Measurements from ENCODE around the gene NR3C1.
"Not testable (repeated sequence)": the region's sequence is repeated elsewhere in the genome, so short reads cannot be mapped to it uniquely, and the experiment has no call there.

NR3C1 gene

DNA sequence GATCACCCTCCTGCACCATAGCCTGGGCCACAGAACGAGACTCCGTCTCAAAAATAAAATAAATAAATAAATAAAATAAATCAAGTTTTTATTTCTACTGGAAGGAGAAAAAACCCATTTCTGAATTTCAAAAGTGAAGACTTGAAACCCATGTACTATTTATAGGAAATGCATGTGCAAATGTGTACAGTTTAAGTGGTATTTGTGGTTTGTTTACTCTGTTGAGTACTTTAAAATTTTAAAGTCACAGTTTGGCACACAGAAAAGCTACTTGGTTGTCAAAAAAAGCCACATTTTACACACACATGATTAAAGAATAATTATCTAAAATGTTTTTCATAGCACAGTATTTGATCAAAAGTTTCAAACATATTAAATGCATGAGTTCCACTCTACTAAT is 43.6 kb downstream of the NR3C1 start:
- peak in 1 of 2 donors; percentile 21 for DNase-seq

GRCh38 chr5:143356855-143357583 is 46.5 kb downstream of the NR3C1 start:
- no peak for DNase-seq

GRCh38 chr5:143355710-143356109 is 47.8 kb downstream of the NR3C1 start:
- DNase-seq: peak; percentile 69 to 77

GRCh38 chr5:143354025-143354424 is 49.5 kb downstream of the NR3C1 start:
- DNase-seq: peak in 1 of 2 donors; percentile 30

GRCh38 chr5:143352691-143353090 is 50.8 kb downstream of the NR3C1 start:
- DNase-seq: peak; percentile 14 to 59

DNA sequence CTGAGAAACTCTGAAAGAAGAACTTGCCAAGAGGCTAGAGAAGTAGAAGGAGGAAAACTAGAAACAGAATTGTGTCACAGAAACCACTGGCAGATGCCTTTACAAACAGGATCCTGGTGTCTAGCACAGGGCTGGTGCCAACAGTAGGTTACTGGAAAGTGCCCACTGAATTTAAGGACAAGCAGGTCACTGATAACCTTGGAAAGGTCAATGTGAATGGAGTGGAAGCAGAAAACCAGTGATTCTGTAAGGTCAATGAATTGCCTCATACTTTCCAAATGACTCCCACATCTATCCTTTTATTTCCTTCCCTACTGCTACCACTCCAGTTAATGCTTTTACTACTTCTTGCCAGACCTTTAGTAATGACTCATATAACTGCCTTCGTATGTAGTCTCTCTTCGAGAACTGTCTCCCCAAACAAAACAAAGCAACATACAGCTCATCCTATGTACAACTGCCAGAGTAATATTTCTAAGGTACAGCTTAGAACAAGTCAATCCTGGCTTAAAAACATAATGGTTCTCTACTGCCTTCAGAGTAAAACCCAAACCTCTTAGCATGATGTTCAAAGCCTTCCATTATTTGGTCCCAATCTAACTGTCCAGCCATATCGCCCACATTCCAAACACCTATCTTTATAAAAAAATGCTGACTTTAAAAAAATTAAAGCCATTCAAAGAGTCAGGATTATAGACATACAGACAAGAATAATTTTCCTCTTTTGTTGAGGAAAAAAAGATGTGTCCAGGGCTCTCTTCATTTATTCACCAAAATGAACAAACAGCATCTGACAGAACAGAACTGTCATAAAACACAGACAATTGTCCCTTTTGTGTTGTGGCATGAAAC is 52.5 kb downstream of the NR3C1 start:
- DNase-seq: no peak

DNA sequence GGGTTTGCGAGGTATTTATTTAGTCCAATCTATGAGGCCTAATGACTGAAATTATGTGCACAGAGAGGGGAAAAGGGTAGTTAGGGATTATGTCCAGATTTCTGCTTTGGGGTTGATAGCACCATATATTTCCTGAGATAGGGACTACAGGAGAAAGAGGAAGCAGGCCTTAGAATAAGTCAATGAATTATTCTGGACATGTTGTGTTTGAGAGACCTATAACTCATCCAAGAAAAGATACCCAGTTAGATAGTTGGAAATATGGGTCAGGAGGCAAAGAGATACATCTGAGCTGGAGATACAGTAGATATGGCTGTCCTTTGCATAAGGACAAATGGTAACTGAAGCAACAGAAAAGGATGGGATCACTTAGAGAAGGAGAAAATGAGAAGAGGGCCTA is 53.1 kb downstream of the NR3C1 start:
- no peak for DNase-seq

DNA sequence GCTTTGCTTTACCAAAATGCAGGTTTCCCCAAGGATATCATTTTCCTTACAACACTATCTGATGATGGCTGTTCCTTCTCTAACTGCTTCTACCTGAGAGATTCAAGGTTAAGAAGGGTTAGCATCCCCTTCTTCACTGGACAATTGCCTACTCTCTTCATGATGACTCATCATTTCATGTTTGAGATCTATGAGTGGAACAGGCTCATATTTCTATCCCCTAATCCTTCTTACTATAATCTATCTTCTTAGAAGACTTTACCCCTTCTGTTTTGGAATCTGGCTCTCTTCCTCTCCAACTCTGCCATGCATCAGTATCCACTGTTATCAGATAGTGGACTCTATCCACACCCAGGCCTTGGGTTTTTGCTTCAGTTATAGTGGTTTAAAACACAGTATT is 54.3 kb downstream of the NR3C1 start:
- no peak for DNase-seq

DNA sequence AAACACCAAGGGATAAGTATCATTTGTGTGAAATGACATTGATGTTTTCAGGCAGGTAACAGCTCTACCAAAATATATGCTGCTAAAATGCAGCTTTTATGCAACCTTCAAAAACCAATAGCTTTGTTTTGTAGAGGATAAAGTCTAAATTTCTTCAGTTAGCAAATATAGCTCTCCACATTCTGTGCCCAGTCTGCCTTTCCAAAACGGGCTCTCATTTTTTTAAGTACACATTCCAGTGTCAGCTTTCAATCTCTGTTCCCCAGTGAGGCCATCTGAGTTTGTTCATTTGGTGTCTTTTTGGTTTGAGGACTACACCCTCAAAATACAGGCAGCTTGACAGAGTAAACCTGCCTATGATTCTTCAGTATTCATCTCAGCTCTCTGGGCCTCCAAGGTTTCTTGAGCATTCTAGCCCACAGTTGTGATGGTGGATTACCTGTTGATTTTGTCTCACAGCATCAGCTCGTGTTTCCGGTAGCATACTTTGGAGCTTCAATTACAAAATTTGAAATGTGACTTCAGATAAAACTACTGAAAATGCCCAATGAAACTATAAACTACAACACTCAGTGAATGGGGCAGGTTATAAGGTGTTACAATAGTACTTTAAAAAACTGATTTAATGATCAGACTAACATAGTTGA is 55.7 kb downstream of the NR3C1 start:
- no peak for DNase-seq

DNA sequence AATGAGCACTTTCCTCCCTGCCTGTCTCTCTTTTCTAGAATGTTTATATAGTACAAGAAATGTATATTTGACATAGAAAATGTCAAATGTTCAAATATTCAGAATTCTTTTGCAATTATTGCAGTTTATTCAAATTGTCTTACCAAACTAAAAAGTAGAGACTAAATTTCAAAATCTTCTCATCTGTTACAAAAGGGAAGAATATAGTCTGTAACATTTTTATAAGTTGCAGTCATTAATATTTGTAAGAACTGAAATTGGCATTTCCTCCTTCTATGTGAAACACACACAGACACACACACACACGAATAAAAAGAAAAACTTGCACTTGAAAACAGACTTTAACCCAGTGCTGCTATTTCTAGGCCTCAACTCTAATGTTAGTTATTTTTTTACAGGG is 56.4 kb downstream of the NR3C1 start:
- DNase-seq: no peak

DNA sequence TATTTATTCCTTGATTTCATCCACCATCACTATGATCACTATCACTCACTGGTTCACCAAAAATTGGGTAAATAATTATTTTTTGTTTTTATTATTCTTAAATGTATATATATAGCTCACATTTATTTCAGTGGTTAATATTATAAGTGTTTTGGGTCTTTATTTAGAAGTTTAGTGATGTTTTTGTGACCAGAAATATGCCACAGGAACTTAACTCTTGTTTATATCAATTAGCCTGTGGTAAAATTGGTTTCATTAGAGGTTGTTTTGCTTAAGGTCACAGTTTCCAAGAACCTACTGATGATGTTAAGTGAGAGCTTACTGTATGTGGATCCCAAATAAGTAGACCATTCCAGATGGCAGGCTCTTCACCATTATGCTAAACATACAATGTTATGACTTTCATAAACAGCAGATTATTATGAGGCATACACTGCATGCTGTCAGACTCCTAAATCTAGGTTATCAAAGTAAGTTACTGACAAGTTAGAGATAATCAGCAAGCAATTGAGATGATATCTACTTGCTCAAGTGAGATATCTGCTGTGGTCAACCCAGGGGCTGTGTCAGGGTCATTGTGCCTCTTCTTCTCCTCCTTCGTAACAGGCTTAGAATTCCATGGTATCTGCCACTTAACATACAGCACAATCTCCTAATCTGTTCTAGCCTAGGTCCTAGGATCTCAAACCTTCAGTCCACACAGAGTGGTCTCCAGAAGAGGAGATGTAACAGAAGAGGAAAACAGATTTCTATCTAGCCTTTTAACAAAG is 57.6 kb downstream of the NR3C1 start:
- no peak for DNase-seq

DNA sequence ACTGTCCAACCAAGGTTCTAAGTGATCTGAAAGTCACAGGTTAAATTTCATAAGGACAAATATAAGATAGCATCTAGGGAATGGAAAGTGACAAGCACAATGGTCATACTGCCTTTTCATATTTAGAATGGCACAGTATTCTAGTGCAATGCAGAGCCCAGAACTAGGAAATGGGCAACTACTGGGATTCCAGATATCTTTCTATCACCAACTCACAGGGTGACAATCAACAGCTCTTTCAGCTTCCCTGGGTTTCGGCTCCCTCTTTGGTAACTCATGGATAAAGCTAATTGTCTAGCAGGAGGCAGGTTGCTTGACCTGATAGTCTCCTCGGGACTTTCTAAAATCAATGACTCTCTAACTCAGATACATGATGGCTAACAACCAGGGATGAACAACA is 60.4 kb downstream of the NR3C1 start:
- DNase-seq: no peak

DNA sequence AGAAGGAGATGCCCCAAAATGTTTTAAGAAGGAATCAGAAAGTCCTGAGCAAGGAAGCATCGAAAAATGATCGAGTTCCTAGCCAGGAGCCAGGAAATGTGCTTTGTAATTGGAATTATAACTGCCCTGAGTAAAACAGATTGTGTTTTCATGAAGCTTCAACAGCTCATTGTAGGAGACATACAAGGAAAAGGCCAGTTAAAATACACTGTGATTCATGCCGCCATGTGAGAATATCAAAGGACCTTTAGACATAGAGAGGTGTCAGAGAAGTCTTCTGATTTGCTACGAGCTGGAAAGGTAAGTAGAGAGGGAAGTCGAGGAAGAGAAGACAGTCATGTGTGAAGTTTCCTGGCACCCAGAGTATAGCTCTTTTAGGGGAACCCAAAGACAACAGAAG is 60.9 kb downstream of the NR3C1 start:
- no peak for DNase-seq

GRCh38 chr5:143341807-143342570 is 61.5 kb downstream of the NR3C1 start:
- no peak for DNase-seq

DNA sequence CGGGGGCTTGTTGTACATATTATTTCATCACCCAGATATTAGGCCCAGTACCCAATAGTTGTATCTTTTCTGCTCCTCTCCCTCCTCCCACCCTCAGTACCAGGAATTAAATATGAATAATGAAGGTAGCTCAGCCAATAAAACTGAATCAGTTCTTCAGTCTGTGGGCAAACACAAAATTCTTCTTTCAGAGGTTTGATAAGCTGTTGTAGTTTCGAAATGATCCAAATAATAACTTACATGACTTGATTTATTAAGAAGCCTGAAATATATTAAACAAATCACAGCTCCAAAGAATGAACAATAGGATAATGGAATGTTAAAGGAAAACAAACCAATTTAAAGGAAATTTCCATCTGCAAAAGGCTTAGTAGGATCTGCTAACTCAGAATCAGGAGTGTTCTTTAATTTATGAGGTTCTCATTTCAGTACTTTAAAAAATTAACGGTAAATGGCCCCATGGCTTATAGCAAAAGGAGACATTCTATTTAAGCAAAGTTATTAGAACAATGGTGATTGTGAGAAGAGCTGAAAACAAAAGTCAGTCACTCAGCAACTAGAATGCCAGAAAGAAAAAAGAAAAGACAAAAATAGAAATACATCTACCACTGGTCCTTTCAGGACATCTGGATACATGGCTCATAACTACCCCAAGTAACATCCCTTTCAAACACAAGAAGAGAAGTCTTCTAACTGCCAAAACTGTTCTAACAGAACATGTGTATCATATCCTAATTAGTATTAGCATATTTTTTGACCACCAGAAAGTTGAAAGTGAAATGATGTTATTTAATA is 62.4 kb downstream of the NR3C1 start:
- no peak for DNase-seq

DNA sequence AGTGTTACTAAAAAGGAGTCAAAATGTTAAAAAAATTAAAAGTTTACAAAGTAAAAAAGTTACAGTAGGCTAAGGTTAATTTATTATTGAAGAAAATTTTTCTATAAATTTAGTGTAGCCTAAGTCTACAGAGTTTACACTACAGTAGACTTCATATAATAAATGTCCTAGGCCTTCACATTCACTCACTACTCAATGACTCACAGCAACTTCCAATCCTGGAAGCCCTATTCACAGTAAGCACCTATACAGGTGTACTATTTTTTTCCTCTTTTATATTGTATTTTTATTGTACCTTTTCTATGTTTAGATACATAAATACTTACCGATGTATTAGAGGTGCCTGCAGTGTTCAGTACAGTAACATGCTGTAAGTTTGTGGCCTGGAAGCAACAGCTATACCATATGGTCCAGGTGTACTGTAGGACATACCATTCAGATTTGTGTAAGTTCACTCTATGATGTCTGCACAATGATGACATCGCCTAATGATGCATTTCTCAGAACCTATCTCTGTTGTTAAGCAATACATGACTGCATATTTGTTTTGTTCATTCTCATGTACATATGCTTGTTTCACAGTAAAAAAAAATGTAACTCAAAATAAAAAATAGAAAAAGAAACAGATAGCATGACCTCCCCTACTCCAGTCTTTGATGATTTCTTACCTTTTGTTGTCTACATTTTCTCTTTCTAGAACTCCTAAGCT is 64.7 kb downstream of the NR3C1 start:
- no peak for DNase-seq

DNA sequence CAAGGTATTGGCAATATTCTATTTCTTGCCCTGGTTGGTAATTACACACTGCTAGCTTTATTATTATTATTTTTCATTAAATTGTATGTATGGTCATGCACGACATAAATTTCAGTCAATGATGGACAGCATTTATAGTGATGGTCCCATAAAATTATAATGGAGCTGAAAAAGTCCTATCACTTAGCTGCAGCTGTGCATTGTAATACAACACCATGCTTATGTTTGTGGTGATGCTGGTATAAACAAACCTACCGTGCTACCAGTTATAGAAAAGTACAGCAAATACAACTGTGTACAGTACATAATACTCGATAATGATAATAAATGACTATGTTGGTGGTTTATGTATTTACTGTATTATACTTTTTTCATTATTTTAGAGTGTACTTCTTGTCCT is 65.5 kb downstream of the NR3C1 start:
- no peak for DNase-seq

DNA sequence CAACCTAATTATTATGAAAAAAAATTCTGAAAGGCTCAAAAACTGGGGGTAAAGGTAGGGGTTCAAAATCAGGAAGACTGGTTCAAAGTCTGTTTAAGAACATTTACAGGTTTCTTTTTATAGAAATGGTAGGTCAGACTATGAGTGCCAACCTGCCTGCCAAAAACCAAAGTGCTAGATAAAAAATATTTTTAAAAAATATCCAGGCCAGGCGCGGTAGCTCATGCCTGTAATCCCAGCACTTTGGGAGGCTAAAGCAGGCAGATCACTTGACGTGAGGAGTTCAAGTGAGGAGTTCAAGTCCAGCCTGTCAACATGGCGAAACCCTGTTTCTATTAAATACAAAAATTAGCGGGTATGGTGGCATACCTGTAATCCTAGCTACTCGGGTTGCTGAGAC is 67.0 kb downstream of the NR3C1 start:
- no peak for DNase-seq

DNA sequence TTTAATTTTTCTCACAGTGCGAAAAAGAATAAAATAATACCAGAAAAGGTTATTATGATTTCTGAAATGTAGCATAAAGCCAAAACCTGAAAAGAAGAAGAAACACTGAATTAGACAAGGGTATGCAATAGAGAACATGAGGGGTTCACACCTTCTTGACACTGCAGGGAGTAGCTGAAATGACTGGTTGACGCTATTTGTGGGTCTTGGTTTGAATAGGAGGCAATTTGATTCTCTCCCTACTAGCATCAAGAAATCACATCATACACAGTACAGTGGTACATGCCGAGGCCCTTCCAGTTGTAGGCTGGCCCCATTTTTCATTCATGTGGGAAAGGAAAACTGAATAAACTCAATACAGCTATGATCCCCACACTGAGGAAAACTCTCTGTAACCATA is 68.6 kb downstream of the NR3C1 start:
- DNase-seq: no peak

GRCh38 chr5:143334380-143334779 is 69.1 kb downstream of the NR3C1 start:
- DNase-seq: not testable (repeated sequence)

GRCh38 chr5:143331956-143332355 is 71.5 kb downstream of the NR3C1 start:
- DNase-seq: no peak

All from CD4-positive, alpha-beta T cell treated with Interleukin-4 for 1 hour (primary cell).